IMR-90 (cell line): ENCODE data around the gene INO80E. TPM values are rescaled to one million over a fixed set of nuclear protein-coding genes. Genes with fewer than 3 reads are reported as not detected.

ENCODE experiments used
- ATAC-seq: fragments of 200-7000 bp; cut with Tn5 transposase; 2 replicates; pipeline ENCODE4 v1.9.1; 2020; ENCODE audit warnings: low read depth, mild to moderate bottlenecking, moderate library complexity
- BruUV-seq: library from RNA; stranded (reverse); fragments of 400-500 nt; replicated peaks from 2 replicates; lab custom pipeline; 2021; lab: Mats Ljungman, UMichigan
- CTCF ChIA-PET: fragments of 300-600 bp; formaldehyde crosslinking; extraction: SDS; loops from one replicate; lab custom pipeline; 2021; ENCODE audit warnings: antibody characterized with exemption; lab: Yijun Ruan, JAX
- POLR2A ChIA-PET: fragments of 300-600 bp; sonication (Branson Sonifier 250); formaldehyde crosslinking; loops from one replicate; lab custom pipeline; 2022; ENCODE audit warnings: antibody characterized with exemption; ENCODE audit not compliant: unreplicated experiment; lab: Charles Lee
- DNase-seq: peaks from one replicate; pipeline ENCODE4 v3.0.0; 2013
- H2AFZ ChIP-seq: replicated peaks from 2 replicates; pipeline ENCODE3; 2013; ENCODE audit warnings: low read length, mild to moderate bottlenecking; ENCODE audit not compliant: poor library complexity
- H2AK5ac ChIP-seq: 2 replicates; pipeline ENCODE4 v1.6.1; 2013; ENCODE audit warnings: low read depth, low read length, inconsistent platforms
- H2AK9ac ChIP-seq: replicated peaks from 2 replicates; pipeline ENCODE3; 2013; ENCODE audit warnings: mild to moderate bottlenecking, low read depth, low read length, moderate library complexity; ENCODE audit not compliant: poor library complexity
- H2BK120ac ChIP-seq: 2 replicates; pipeline ENCODE4 v1.6.1; 2013; ENCODE audit warnings: low read depth, low read length, inconsistent platforms
- H2BK15ac ChIP-seq: 3 replicates; pipeline ENCODE4 v1.6.1; 2013; ENCODE audit warnings: low read depth, low read length, inconsistent platforms
- H2BK20ac ChIP-seq: 2 replicates; pipeline ENCODE4 v1.6.1; 2013; ENCODE audit warnings: low read depth, mild to moderate bottlenecking, inconsistent platforms, low read length, moderate library complexity
- H2BK5ac ChIP-seq: 2 replicates; pipeline ENCODE4 v1.6.1; 2013; ENCODE audit warnings: mild to moderate bottlenecking, low read depth, low read length, inconsistent platforms; ENCODE audit not compliant: poor library complexity, severe bottlenecking
- H3K14ac ChIP-seq: replicated peaks from 2 replicates; pipeline ENCODE4 v1.6.1; 2013; ENCODE audit warnings: low read depth, low read length, inconsistent platforms
- H3K18ac ChIP-seq: 2 replicates; pipeline ENCODE4 v1.6.1; 2013; ENCODE audit warnings: low read depth, low read length, control low read depth
- H3K23ac ChIP-seq: 2 replicates; pipeline ENCODE4 v1.6.1; 2013; ENCODE audit warnings: low read depth, low read length, inconsistent platforms
- H3K27ac ChIP-seq: 2 replicates; pipeline ENCODE4 v1.5.1; 2013; ENCODE audit warnings: mild to moderate bottlenecking, control low read depth, low read length; ENCODE audit not compliant: insufficient read depth
- H3K27me3 ChIP-seq: 2 replicates; pipeline ENCODE4 v1.6.1; 2013; ENCODE audit warnings: low read length; ENCODE audit not compliant: control insufficient read depth, insufficient read depth
- H3K36me3 ChIP-seq: 2 replicates; pipeline ENCODE4 v1.6.1; 2013; ENCODE audit warnings: low read length, mixed read lengths; ENCODE audit not compliant: control insufficient read depth, insufficient read depth
- H3K4ac ChIP-seq: 2 replicates; pipeline ENCODE4 v1.6.1; 2013; ENCODE audit warnings: low read depth, low read length, inconsistent platforms
- H3K4me1 ChIP-seq: 2 replicates; pipeline ENCODE4 v1.6.1; 2013; ENCODE audit warnings: low read length, mixed read lengths; ENCODE audit not compliant: control insufficient read depth, insufficient read depth
- H3K4me2 ChIP-seq: 2 replicates; pipeline ENCODE4 v1.6.1; 2013; ENCODE audit warnings: low read depth, mild to moderate bottlenecking, control low read depth, low read length, moderate library complexity
- H3K4me3 ChIP-seq: 2 replicates; pipeline ENCODE4 v1.5.1; 2013; ENCODE audit warnings: low read depth, mild to moderate bottlenecking, control low read depth, low read length, moderate library complexity; ENCODE audit not compliant: insufficient read depth
- H3K56ac ChIP-seq: 2 replicates; pipeline ENCODE4 v1.6.1; 2013; ENCODE audit warnings: low read length, inconsistent platforms; ENCODE audit not compliant: insufficient read depth; ENCODE audit errors: extremely low read depth
- H3K79me1 ChIP-seq, 2 experiments: 2 replicates each; pipeline ENCODE4 v1.6.1; 2013; ENCODE audit warnings: low read length in 2 of 2, inconsistent platforms in 1 of 2, low read depth in 1 of 2
- H3K9ac ChIP-seq: 2 replicates; pipeline ENCODE4 v1.6.1; 2013; ENCODE audit warnings: low read depth, low read length, control low read depth
- H3K9me1 ChIP-seq: 2 replicates; pipeline ENCODE4 v1.6.1; 2013; ENCODE audit warnings: low read length, inconsistent platforms; ENCODE audit not compliant: insufficient read depth
- H3K9me3 ChIP-seq: 2 replicates; pipeline ENCODE4 v1.6.1; 2013; ENCODE audit warnings: low read length; ENCODE audit not compliant: control insufficient read depth, insufficient read depth
- H4K20me1 ChIP-seq: 2 replicates; pipeline ENCODE4 v1.6.1; 2013; ENCODE audit warnings: low read length, inconsistent platforms; ENCODE audit not compliant: insufficient read depth
- H4K5ac ChIP-seq: 2 replicates; pipeline ENCODE4 v1.6.1; 2013; ENCODE audit warnings: mild to moderate bottlenecking, low read depth, low read length, control low read depth
- H4K8ac ChIP-seq, 2 experiments: 2 replicates each; pipeline ENCODE4 v1.6.1; 2013; ENCODE audit warnings: low read depth in 2 of 2, low read length in 2 of 2, control low read depth in 1 of 2, inconsistent platforms in 1 of 2
- H4K91ac ChIP-seq: 2 replicates; pipeline ENCODE4 v1.6.1; 2013; ENCODE audit warnings: low read depth, low read length, inconsistent platforms; ENCODE audit not compliant: insufficient read depth
- CHD1 ChIP-seq: IDR thresholded peaks from 2 replicates; pipeline ENCODE4 v1.6.1; 2012; ENCODE audit warnings: low read depth, low read length, improper control_type of control experiment
- RFX5 ChIP-seq: IDR thresholded peaks from 2 replicates; pipeline ENCODE4 v1.8.0; 2012; ENCODE audit warnings: low read depth, mild to moderate bottlenecking, low read length, moderate library complexity
- WGBS, 2 experiments: methylation state at CpG; one replicate each; pipeline versions ENCODE4 v1.1.5 to v1.1.7; 2013; ENCODE audit warnings: missing lambda C conversion rate in 2 of 2; ENCODE audit not compliant: insufficient read length in 1 of 2; ENCODE audit errors: extremely low coverage in 2 of 2; 5-methylcytosine and 5-hydroxymethylcytosine counted together
- dilution Hi-C: fragments of 300-500 bp; cut with HindIII; formaldehyde crosslinking; loops from one replicate; pipeline ENCODE4 v1.14.3; 2018; ENCODE audit warnings: low sequenced_read_pairs; ENCODE audit not compliant: unreplicated experiment
- in situ Hi-C: fragments of 300-500 bp; cut with MboI; formaldehyde crosslinking; loops from 3 replicates; pipeline ENCODE4 v1.14.3; 2019; ENCODE audit warnings: low sequenced_read_pairs, inconsistent platforms, mixed read lengths
- intact Hi-C: fragments of 100-400 bp; cut with micrococcal nuclease; formaldehyde crosslinking; loops from 2 replicates; pipeline ENCODE4 v1.10.0; 2022
- polyA plus RNA-seq, 3 experiments: library from polyadenylated mRNA; depleted of rRNA; stranded (reverse); fragments of >200 nt; gene quantifications; 2 replicates each; pipeline ENCODE4 v1.2.3, GENCODE V29; 2012; ENCODE audit warnings: low replicate concordance in 1 of 3
- total RNA-seq: library from RNA; depleted of rRNA; stranded (reverse); fragments of >200 nt; gene quantifications from 2 replicates; pipeline ENCODE4 v1.2.3, GENCODE V29; 2012

The INO80E gene
- total and polyA plus RNA-seq, 2 of the 4 experiments (the other 2 are of a cell fraction), result 40.9 to 42.1 TPM

- H3K9ac ChIP-seq, result no peak overlapping the region
- H3K56ac ChIP-seq, result no peak overlapping the region
- no peak overlapping the region for H3K4me3 ChIP-seq
- intact Hi-C loops (no loop called here), dilution Hi-C loops (no loop called here), in situ Hi-C loops (no loop called here)
- no peak overlapping the region for H2BK20ac ChIP-seq
- H2AK9ac ChIP-seq, result no peak overlapping the region
- H3K4me1 ChIP-seq, result peaks cover 6% of the 10 kb centered on the region
- peaks cover 17% of the 10 kb centered on the region for H3K9me1 ChIP-seq
- no peak for ATAC-seq
- no peak overlapping the region for H4K8ac ChIP-seq
- H3K27ac ChIP-seq, result no peak overlapping the region
- no peak overlapping the region for H3K4me2 ChIP-seq
- no peak overlapping the region for H2BK120ac ChIP-seq
- TF ChIP-seq CHD1 (no peak), RFX5 (no peak)
- H4K20me1 ChIP-seq, result no peaks in the 10 kb centered on the region; the same call in 1 of the 2 replicates
- no peak overlapping the region for H2AFZ ChIP-seq
- no peak overlapping the region for H2AK5ac ChIP-seq
- no peaks in the 10 kb centered on the region for H3K9me3 ChIP-seq
- WGBS, 2 experiments, result 100% methylated on average over 3 of the region's 8 CpGs; no CpG with 5 or more reads in 1 of the 2 experiments
- peaks cover 2% of the 10 kb centered on the region; the same call in 1 of the 2 replicates for H3K27me3 ChIP-seq
- no peak overlapping the region for H2BK15ac ChIP-seq
- H3K4ac ChIP-seq, result no peak overlapping the region
- H3K14ac ChIP-seq, result no peak overlapping the region
- H4K5ac ChIP-seq, result no peak overlapping the region
- H3K36me3 ChIP-seq, result no peaks in the 10 kb centered on the region
- BruUV-seq, result no TSS peak
- CTCF ChIA-PET, result no interaction called here
- no peak overlapping the region for H3K23ac ChIP-seq
- H3K18ac ChIP-seq, result no peak overlapping the region
- POLR2A ChIA-PET, result interaction anchor here (0.7 kb wide), 1 partner anchor 391 kb away, joined by 3 read pairs; no protein-coding TSS in a partner anchor
- peaks cover 0 to 33% of the 10 kb centered on the region in 2 experiments; a peak in 2 of 4 replicates for H3K79me1 ChIP-seq
- H2BK5ac ChIP-seq, result no peak overlapping the region
- no peak overlapping the region for H4K91ac ChIP-seq
- no peak for DNase-seq
These were observed 53.8 kb downstream of the INO80E start for GRCh38 chr16:30049871-30050270.
